Chondrocyte (in vitro differentiated cells): ENCODE data around the gene TRPV6. TPM values are rescaled to one million over a fixed set of nuclear protein-coding genes. Genes with fewer than 3 reads are reported as not detected.

Experiments
- DNase-seq: peaks from one replicate; pipeline ENCODE4 v3.0.0; 2021; ENCODE audit warnings: mixed read lengths, low spot score
- H3K27ac Mint-ChIP-seq: one replicate; pipeline ENCODE4 v1.8.0; 2021; ENCODE audit warnings: mild to moderate bottlenecking, moderate library complexity, mixed read lengths; ENCODE audit not compliant: unreplicated experiment
- H3K27me3 Mint-ChIP-seq: 2 replicates; pipeline ENCODE4 v1.8.0; 2021; ENCODE audit warnings: low read depth, mixed read lengths
- H3K36me3 Mint-ChIP-seq: 2 replicates; pipeline ENCODE4 v1.8.0; 2021; ENCODE audit warnings: low read depth, mixed read lengths
- H3K4me1 Mint-ChIP-seq: 2 replicates; pipeline ENCODE4 v1.8.0; 2021; ENCODE audit warnings: low read depth, mild to moderate bottlenecking, mixed read lengths
- H3K4me3 Mint-ChIP-seq: one replicate; pipeline ENCODE4 v1.8.0; 2021; ENCODE audit warnings: mild to moderate bottlenecking, moderate library complexity, mixed read lengths; ENCODE audit not compliant: unreplicated experiment
- H3K9me3 Mint-ChIP-seq: 2 replicates; pipeline ENCODE4 v1.8.0; 2021; ENCODE audit warnings: low read depth, mixed read lengths
- total RNA-seq: library from RNA; stranded (reverse); gene quantifications from 3 replicates; pipeline ENCODE4 v1.2.1, GENCODE V29; 2021
- TF ChIP-seq, protein P1 (sequence below): fragments of 200-600 bp; sonication (generic); IDR thresholded peaks from 2 replicates; pipeline ENCODE4 v1.5.0; 2021; ENCODE audit warnings: antibody characterized with exemption, mild to moderate bottlenecking, moderate library complexity

Gene TRPV6
- total RNA-seq, 1 donor from 2014 or later, result not detected

DNA sequence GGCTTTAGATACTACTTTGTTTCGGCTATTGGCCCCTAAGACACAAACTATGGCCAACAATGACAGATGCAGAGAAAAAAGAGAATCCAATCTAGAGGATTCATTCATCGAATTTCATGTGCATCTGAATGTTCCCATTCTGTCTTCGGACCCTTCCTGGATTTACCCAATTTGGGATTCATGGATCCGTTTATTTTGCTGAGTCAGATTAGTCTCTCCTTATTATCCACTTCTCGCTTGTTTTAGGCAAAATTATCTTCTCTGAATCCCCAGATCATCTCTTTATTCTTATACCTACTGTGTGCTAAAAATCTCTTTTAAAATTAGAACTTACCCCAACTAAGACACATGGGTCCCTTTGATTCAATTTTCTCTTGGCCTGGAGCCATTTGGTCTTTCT is 6.5 kb downstream of the TRPV6 start:
- DNase-seq, result no peak
- H3K36me3 Mint-ChIP-seq, result no peaks in the 10 kb centered on the region
- no peaks in the 10 kb centered on the region for H3K4me1 Mint-ChIP-seq
- H3K27ac Mint-ChIP-seq, result no peak overlapping the region
- no peak overlapping the region for H3K4me3 Mint-ChIP-seq
- H3K27me3 Mint-ChIP-seq, result peaks cover 29% of the 10 kb centered on the region
- TF ChIP-seq, protein P1, sequence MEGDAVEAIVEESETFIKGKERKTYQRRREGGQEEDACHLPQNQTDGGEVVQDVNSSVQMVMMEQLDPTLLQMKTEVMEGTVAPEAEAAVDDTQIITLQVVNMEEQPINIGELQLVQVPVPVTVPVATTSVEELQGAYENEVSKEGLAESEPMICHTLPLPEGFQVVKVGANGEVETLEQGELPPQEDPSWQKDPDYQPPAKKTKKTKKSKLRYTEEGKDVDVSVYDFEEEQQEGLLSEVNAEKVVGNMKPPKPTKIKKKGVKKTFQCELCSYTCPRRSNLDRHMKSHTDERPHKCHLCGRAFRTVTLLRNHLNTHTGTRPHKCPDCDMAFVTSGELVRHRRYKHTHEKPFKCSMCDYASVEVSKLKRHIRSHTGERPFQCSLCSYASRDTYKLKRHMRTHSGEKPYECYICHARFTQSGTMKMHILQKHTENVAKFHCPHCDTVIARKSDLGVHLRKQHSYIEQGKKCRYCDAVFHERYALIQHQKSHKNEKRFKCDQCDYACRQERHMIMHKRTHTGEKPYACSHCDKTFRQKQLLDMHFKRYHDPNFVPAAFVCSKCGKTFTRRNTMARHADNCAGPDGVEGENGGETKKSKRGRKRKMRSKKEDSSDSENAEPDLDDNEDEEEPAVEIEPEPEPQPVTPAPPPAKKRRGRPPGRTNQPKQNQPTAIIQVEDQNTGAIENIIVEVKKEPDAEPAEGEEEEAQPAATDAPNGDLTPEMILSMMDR, result no peak
- no peaks in the 10 kb centered on the region for H3K9me3 Mint-ChIP-seq

DNA sequence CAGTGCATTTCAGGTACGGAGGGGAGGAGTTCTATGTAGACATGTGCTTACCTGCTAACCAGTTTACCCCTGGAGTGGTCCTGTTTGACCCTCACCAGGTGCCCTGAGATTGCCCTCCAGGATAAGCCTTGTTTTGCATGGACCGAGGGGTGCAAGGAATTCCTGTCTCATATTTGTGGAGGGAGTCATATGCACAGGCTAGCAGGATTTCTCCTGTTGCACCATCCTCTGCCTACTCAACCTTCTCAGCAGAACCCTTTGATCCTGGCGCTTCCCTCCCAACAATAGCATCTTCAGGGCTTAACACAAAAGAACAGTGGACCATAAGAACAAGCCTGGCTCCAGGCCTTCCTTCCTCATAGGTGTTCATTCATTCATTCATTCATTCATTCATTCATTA is 7.2 kb downstream of the TRPV6 start:
- TF ChIP-seq, protein P1, result no peak
- H3K27me3 Mint-ChIP-seq, result peaks cover 29% of the 10 kb centered on the region

DNA sequence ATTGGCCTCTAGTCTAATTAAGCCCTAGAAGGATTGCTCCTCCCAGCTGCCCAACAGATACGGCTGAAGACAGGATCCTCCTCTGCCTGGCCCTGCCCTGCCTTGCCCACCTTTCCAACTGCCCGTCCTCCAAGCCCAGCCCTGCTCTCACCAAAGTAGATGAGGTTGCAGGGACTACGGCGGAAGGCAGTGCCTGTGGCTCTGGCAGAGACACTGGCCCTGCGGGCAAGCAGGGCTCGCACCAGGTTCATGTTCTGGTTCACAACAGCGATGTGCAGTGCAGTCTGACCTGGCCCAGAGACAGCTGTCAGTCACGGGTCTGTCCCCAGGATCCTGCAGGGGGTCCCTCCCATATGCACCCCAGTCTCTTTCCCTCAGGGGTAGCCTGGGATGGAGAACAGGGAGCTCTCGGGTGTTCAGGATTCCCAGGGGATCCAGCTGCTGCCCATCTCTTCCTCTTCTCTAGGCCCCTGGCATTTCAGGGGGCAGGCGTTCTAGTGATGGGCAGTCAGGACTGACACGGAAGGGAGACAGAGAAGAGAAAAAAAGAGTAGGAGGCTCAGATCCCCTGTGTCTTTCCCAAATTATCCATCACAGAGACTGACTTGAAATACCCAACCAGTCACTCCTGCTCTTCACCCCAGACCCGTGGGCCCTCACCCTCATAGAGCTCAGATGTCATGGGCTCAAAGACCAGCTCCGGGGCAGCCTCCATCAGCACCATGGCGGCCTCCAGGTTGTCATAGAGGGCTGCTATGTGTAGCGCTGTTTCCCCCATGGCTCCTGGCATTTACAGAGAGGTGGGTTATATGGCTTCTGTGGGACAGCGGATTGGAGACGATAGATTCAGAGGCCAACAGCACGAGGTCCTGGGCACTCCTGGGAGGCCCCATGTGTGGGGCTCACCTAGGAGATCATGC is 8.3 kb downstream of the TRPV6 start:
- H3K4me1 Mint-ChIP-seq, result no peaks in the 10 kb centered on the region
- H3K27me3 Mint-ChIP-seq, result peaks cover 24% of the 10 kb centered on the region
- H3K9me3 Mint-ChIP-seq, result no peaks in the 10 kb centered on the region
- H3K27ac Mint-ChIP-seq, result no peak overlapping the region
- no peaks in the 10 kb centered on the region for H3K36me3 Mint-ChIP-seq
- DNase-seq, result no peak
- TF ChIP-seq, protein P1, result no peak
- H3K4me3 Mint-ChIP-seq, result no peak overlapping the region

More for the DNA sequence above, 7.2 kb downstream of the TRPV6 start:
- DNase-seq, result no peak
- Mint-ChIP-seq H3K36me3 (no peaks in the 10 kb centered on the region), H3K4me1 (no peaks in the 10 kb centered on the region), H3K4me3 (no peak overlapping the region), H3K27ac (no peak overlapping the region), H3K9me3 (no peaks in the 10 kb centered on the region)

DNA sequence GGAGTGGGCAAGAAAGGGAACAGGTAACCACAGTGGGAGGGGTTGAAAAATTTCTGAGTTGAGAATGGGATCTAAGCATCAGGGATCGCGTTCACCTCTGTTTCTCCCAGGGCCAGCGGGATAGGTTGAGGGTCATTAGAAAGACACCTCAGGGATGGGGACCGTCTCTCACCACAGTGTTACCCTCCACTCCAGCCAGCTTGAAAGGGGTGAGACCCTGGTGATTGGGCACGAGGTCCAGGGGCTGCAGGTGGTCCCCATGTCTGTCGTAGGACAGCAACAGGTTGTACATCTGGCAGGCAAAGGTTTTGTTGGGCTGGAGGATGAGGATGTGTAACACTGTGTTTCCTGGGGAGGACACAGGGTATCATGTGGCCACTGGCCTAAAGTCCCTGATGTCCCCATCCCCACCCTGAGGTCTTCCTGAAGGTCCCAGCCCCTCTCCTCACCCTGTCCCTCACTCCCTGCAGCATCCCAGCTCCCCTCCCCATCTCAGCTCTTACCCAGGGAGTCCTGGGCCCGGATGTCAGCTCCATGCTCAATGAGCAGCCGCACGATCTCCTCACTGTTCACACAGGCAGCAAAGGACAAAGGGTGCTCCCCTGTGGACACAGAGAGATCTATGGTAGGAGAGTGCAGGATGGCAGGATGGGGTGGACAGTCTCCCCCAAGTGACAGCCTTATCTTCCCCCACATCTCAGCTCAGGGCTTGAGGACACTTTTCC is 9.1 kb downstream of the TRPV6 start:
- no peaks in the 10 kb centered on the region for H3K9me3 Mint-ChIP-seq
- no peaks in the 10 kb centered on the region for H3K36me3 Mint-ChIP-seq
- DNase-seq, result no peak
- peaks cover 18% of the 10 kb centered on the region for H3K27me3 Mint-ChIP-seq
- H3K4me1 Mint-ChIP-seq, result no peaks in the 10 kb centered on the region
- TF ChIP-seq, protein P1, result no peak
- no peak overlapping the region for H3K27ac Mint-ChIP-seq
- no peak overlapping the region for H3K4me3 Mint-ChIP-seq

DNA sequence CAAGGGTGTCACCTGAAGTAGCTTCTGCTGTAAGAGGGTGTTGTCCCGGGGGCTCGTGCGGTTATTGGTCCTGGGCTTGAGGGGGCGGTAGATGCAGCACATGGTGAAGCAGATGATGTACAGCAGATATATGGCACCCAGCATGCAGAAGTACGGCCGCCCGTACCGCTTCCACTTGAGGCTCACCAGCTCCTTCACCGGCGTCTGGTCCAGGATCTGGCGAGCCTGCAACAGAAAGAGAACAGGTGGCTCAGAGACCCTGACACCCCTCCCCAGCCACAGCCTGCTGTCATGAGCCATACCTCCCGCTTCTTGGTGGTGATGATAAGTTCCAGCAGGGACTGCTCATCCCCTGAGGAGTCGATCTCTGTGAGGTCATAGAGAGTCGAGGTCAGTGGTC is 10.1 kb downstream of the TRPV6 start:
- Mint-ChIP-seq H3K27ac (no peak overlapping the region), H3K9me3 (no peaks in the 10 kb centered on the region), H3K27me3 (peaks cover 16% of the 10 kb centered on the region), H3K36me3 (no peaks in the 10 kb centered on the region), H3K4me1 (no peaks in the 10 kb centered on the region), H3K4me3 (no peak overlapping the region)
- TF ChIP-seq, protein P1, result no peak
- DNase-seq, result no peak
